ENCODE results near the gene SSUH2. TPM values are rescaled to one million over a fixed set of nuclear protein-coding genes. Genes with fewer than 3 reads are reported as not detected.

The SSUH2 gene
- total RNA-seq, 4 donors from 2014 or later = 0.42 to 0.44 TPM; not detected in 2

DNA sequence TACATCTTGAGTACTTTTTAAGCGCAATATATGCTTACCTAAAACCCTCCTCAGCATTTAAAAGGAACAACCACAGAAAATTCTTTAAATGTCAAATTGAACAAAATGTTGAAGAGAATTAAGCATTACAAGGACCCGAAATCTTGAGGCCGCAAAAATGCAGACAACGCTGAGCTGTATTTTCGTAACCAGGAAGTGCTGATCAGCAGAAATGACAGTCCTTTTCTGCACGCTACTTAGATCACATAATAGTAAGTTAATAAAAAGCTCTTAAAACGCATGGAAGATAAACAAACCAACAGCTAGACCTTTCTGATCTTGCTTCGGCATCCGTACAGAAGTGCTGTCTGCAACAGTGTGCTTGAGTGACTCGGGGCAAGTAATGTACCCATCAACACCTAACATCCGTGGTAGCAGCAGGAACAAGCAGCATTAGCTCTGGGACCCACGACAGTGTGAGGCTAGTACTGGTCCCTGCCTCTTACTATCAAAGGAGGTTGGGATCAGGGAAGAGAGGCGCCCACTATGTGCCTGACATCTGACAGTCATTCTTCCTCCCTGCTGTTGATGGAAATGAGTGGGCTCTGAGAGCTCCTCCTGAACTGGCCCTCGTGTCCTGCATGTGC, 1.8 kb upstream of the SSUH2 start:
- no peaks in the 10 kb centered on the region for H3K27me3 ChIP-seq
- H3K27ac ChIP-seq = no peak overlapping the region
- no peak for DNase-seq (ENCODE audit: low spot score in 2 of 2)
- WGBS, 2 donors = 80 to 86% methylated on average over 14 of the region's 14 CpGs
- TF ChIP-seq EP300 (IDR thresholded peaks at IDR 0.05) = no peak
- no peak for TF ChIP-seq CTCF (IDR thresholded peaks at IDR 0.05)
- no peak for TF ChIP-seq POLR2A (IDR thresholded peaks at IDR 0.05)
- H3K4me1 ChIP-seq = no peaks in the 10 kb centered on the region
- H3K9me3 ChIP-seq = no peaks in the 10 kb centered on the region
- no peak overlapping the region for H3K4me3 ChIP-seq
- H3K36me3 ChIP-seq = no peaks in the 10 kb centered on the region

DNA sequence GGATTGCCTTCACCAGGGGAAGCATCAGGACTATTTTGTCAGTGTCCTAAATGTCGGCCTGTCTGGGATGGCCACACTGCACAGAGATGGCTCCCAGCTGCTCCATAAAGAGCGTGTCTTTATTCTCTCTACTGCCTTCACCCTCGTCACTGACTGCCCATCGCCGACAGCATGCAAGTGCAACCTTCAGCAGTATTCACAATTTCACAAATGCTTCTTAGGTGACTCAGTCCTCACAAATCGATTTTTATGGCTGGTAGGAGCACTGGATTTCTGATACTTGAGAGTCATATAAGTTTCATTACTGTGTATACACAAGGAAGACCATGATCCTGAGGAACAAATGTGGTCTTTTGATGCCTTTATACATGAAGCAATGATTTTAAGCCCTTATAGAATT, 1.1 kb upstream of the SSUH2 start:
- no peaks in the 10 kb centered on the region for H3K27me3 ChIP-seq
- H3K27ac ChIP-seq = no peak overlapping the region
- 73 to 84% methylated on average over 6 of the region's 6 CpGs for WGBS, 2 donors
- no peak for DNase-seq (ENCODE audit: low spot score in 2 of 2)
- no peak overlapping the region for H3K4me3 ChIP-seq
- H3K4me1 ChIP-seq = no peaks in the 10 kb centered on the region
- TF ChIP-seq CTCF (IDR thresholded peaks at IDR 0.05) (no peak), EP300 (IDR thresholded peaks at IDR 0.05) (no peak), POLR2A (IDR thresholded peaks at IDR 0.05) (no peak)
- H3K36me3 ChIP-seq = no peaks in the 10 kb centered on the region
- H3K9me3 ChIP-seq = no peaks in the 10 kb centered on the region

DNA sequence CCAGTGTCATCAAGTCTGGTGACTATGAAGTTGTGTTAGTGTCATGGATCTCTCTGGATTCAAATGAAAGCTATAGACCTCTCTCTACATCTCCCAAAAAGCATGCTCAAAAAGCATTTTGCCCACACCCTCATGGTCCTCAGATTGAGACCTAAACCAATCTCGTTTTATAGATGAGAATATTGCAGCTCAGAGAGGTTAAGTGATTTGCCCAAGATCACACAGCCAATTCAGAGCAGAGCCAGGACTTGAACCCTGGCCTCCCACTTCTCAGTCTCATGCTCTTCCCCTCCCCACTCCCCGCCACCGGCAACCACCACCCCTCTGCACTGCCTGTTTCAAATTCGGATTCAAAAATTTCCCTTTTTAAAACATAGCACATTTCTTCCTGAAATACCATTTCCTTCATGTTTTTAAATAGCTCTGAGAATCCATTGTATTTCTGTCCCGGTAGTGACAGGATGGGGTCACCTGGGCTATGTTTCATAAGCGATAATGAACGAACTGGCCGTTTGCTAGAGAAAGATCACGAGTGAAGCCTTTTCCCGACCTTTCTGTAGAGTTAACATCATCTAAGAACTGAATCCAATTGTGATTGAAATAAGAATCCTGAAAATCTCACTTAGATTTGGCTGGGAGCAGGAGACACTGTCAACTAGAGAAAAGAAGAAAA, 769 bp downstream of the SSUH2 start:
- DNase-seq (ENCODE audit: low spot score in 2 of 2) = no peak

GRCh38 chr3:8642001-8642400, 2.6 kb downstream of the SSUH2 start:
- TF ChIP-seq CTCF (IDR thresholded peaks at IDR 0.05) = no peak
- no peaks in the 10 kb centered on the region for H3K27me3 ChIP-seq
- H3K36me3 ChIP-seq = no peaks in the 10 kb centered on the region
- no peak overlapping the region for H3K4me3 ChIP-seq
- WGBS, 2 donors = 86 to 95% methylated on average over 2 of the region's 2 CpGs
- H3K9me3 ChIP-seq = no peaks in the 10 kb centered on the region
- no peak overlapping the region for H3K27ac ChIP-seq
- no peak for DNase-seq (ENCODE audit: low spot score in 2 of 2)
- no peaks in the 10 kb centered on the region for H3K4me1 ChIP-seq

More for the DNA sequence above, 769 bp downstream of the SSUH2 start:
- H3K4me3 ChIP-seq = no peak overlapping the region
- H3K36me3 ChIP-seq = no peaks in the 10 kb centered on the region
- 51 to 59% methylated on average over 10 of the region's 10 CpGs for WGBS, 2 donors
- no peak overlapping the region for H3K27ac ChIP-seq
- H3K27me3 ChIP-seq = no peaks in the 10 kb centered on the region
- H3K4me1 ChIP-seq = no peaks in the 10 kb centered on the region
- no peak for TF ChIP-seq POLR2A (IDR thresholded peaks at IDR 0.05)
- TF ChIP-seq EP300 (IDR thresholded peaks at IDR 0.05) = no peak
- TF ChIP-seq CTCF (IDR thresholded peaks at IDR 0.05) = no peak
- H3K9me3 ChIP-seq = no peaks in the 10 kb centered on the region

DNA sequence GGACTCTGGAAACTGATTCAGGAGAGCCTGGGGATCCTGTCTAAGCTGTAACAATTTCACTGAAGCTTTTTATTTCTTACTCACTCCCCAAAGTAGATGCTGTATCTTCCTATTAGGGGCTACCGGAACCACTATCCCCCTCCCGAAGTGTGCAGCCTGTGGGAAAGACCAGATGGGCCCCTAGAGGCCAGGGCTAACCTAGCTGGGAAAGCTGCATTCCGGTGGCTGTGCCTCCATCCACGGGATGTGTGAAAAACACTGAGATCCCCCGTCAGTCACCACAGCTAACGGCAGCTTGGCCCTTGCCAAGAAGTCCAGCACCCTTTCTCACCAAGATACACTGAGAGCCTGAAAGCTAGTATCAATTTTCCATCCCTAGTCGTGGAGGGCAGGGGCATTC, 3.1 kb downstream of the SSUH2 start:
- TF ChIP-seq EP300 (IDR thresholded peaks at IDR 0.05) (no peak), POLR2A (IDR thresholded peaks at IDR 0.05) (no peak), CTCF (IDR thresholded peaks at IDR 0.05) (no peak)
- H3K4me3 ChIP-seq = no peak overlapping the region
- H3K27ac ChIP-seq = no peak overlapping the region
- H3K27me3 ChIP-seq = no peaks in the 10 kb centered on the region
- H3K36me3 ChIP-seq = no peaks in the 10 kb centered on the region
- WGBS, 2 donors = 47 to 63% methylated on average over 7 of the region's 7 CpGs
- no peaks in the 10 kb centered on the region for H3K9me3 ChIP-seq
- H3K4me1 ChIP-seq = no peaks in the 10 kb centered on the region
- DNase-seq (ENCODE audit: low spot score in 2 of 2) = no peak

Data from tibial nerve (tissue), 4 donors.